HG03196 (cell line): Measurements from ENCODE around the gene MAG.

Experiments
- ATAC-seq: cut with Tn5 transposase; IDR thresholded peaks from one replicate; pipeline ENCODE4 v1.9.1; 2021; ENCODE audit not compliant: unreplicated experiment

Gene MAG

DNA sequence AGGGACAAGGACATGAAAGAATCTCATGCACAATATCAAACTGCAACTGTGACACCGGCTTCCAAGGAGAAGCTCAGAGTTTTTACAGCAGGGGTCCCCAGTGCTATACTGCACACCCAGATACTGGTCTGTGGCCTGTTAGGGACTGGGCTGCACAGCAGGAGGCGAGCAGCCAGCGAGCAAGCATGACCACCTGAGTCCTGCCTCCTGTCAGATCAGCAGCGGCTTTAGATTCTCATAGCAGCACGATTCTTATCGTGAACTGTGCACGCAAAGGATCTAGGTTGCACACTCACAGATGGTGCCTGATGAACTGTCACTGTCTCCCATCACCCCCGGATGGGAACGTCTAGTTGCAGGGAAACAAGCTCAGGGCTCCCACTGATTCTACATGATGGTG lies 23.9 kb downstream of the MAG start:
- no peak for ATAC-seq

- ATAC-seq: no peak
Measured at GRCh38 chr19:35316560-35316959, 24.6 kb downstream of the MAG start.

DNA sequence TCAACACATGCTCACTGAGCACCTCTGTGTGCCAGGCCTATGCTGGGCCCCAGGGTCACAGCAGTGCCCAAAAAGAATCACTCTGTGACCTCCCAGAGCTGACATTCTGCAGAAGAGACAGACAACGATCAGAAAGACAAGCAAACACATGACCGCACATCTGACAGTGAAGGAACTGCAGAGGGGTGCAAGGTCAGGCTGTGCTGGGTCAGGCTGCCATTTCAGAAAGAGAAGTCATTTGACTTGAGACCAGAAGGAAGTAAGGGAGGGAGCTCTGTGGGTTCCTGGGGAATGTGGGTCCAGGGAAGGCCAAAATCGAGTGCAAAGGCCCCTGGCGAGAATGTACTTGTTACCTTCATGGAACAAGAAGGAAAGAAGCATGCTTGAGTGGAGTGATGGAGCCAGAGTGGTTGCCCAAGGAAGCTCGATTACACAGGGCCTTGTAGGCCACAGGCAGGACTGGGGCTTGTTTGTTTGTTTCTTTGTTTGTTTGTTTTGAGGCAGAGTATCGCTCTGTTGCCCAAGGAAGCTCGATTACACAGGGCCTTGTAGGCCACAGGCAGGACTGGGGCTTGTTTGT lies 25.6 kb downstream of the MAG start:
- no peak for ATAC-seq

GRCh38 chr19:35318679-35319448 lies 26.9 kb downstream of the MAG start:
- ATAC-seq: no peak

DNA sequence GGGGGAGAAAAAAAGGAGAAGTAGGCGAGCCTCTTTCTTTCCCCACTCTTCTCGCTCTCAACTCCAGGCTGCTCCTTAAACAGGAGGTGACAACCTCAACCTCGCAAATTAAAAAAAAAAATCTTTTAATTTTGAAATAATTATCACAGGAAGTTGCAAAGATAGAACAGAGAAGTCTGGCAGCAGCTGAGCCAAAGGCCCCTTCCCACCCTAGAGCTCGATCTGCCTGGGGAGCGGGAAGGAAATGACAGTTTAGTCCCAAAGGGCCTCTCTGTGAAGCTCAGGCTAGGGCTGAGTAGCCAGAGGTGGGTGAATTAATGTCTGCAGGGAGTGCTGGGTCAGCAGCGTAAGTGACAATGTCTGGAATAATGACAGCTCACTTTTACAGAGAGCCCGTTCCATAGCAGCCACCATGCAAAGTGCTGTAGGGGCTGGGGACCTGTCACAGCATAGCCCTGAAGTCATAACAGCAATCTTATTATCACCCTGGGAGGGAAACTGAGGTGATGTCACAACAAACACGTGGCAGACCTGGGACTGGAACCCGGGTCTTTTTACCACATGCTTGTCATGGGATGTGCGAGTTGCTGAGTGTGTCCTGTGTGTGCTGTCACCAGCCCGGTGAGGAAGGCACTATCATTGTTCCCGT lies 28.2 kb downstream of the MAG start:
- no peak for ATAC-seq

GRCh38 chr19:35321291-35321690 lies 29.3 kb downstream of the MAG start:
- no peak for ATAC-seq

GRCh38 chr19:35322014-35322413 lies 30.1 kb downstream of the MAG start:
- no peak for ATAC-seq

- ATAC-seq: no peak
Measured at GRCh38 chr19:35327642-35328041, 35.7 kb downstream of the MAG start.

DNA sequence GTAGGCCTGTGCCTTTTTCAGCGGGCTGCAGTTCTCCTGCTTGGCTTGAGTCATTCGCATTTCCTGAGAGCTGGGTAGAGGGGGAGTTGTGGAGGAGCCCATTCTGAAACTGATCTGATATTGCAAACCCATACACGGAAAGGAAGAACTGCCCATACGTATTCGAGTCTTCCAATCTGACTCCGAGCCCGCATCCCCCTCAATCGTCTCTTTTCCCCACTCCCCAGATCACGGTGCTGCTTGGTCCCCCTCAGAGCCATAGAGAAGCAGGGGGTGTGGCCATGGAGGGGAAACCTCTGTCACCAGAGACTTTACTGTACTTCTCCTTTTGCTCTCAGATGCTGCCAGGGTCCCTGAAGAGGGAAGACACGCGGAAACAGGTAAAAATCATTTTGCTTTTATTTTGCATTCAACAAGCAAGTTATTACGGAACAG lies 36.9 kb downstream of the MAG start, which contains the start of gene CD22:
Gene CD22, plus strand, starts transcription at position 337 of the 435 bp plus-strand sequence. CDS start 2,854 bp downstream, outside the sequence.
- no peak for ATAC-seq

DNA sequence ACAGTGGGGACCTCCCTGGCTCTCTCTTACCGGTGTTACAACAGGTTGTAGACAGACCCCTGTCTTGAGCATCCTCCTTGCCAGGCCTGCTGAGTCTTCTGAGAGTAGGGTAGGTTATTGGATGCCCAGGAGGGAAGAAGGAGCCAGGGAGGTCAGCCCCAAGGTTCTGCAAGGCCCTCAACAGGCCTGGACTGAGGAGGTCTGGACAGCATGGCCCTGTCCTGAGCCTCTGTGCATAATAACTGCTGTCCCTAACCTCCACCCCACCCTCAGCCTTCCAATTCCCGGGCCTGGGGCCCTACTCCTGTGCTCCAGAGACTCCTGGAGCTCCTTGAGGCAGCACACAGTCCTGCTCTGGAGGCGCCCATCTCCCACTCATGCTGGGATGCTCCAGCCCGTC lies 37.4 kb downstream of the MAG start:
- ATAC-seq: no peak

GRCh38 chr19:35330475-35330874 lies 38.5 kb downstream of the MAG start:
- ATAC-seq: peak; percentile 50

DNA sequence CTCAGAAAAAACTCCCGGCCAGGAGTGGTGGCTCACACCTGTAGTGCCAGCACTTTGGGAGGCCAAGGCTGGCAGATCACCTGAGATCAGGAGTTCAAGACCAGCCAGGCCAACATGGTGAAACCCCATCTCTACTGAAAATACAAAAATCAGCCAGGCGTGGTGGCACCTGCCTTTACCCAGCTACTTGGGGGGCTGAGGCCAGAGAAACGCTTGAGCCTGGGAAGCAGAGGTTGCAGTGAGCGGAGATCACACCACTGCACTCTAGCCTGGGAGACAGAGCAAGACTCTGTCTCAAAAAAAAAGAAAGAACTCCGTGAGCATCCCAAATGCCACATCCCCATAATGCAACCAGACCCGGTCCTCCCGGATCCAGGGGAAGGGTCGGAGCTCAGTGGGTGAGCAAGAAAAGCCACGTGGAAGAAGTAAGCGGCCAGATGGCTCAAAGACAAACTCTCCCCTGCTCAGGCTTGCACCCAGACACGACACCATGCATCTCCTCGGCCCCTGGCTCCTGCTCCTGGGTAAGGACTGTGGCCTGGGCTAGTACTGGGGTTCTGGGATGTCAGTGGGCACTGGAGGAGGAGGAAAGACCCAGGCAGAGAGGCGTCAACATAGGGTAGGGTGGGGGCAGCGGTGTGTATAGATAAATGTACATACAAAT lies 39.7 kb downstream of the MAG start:
- no peak for ATAC-seq

DNA sequence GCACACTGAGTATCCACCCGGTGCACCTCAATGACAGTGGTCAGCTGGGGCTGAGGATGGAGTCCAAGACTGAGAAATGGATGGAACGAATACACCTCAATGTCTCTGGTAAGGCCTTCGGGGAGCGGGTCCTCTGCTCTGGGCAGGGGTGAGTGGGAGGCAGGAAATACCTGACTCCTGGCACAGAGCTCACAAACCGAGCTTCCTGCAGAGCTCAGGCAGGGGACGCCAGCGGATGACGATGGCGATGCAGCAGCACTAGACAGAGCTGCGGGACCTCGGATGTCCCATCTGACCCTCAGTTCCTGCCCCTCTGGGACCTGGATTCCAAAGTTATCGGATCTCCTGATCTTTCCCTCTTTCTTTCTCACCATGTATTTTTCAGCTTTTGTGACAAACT lies 40.9 kb downstream of the MAG start:
- no peak for ATAC-seq

- ATAC-seq: no peak
Measured at GRCh38 chr19:35334144-35334753, 42.3 kb downstream of the MAG start.

DNA sequence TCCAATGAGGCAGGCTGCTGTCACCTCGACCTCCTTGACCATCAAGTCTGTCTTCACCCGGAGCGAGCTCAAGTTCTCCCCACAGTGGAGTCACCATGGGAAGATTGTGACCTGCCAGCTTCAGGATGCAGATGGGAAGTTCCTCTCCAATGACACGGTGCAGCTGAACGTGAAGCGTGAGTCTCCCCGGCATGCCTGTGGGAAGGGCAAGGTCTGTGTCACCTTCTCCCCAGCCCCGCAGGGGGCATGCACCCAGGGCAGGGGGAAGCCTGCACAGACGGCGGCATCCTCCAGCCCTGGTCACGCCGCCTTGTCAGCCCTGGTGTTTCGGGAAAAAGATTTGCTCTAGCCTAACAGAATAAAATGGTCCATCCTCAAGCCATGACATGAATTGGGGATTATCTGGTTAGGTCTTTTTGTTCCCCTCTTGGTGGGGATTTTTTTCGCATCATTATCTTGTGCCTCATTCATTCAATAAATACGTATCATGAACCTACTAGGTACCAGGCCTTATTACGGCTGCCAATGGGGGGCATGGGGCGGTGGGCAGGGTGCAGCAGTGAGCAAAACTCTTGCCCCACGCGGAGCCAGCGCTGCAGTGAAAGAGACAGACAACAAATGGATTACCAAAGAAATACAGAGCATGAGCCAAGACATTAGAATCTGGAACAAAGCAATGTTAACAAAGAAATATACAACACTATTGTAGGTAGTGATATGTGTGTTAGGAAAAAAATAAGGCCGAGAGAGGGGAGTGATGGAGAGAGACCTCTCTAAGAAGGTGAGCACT lies 44.4 kb downstream of the MAG start:
- ATAC-seq: no peak

GRCh38 chr19:35337097-35337983 lies 45.4 kb downstream of the MAG start:
- no peak for ATAC-seq

- ATAC-seq: no peak
Measured at GRCh38 chr19:35337984-35338296, 46.0 kb downstream of the MAG start.

- ATAC-seq: no peak
Measured at GRCh38 chr19:35340431-35340830, 48.5 kb downstream of the MAG start.

DNA sequence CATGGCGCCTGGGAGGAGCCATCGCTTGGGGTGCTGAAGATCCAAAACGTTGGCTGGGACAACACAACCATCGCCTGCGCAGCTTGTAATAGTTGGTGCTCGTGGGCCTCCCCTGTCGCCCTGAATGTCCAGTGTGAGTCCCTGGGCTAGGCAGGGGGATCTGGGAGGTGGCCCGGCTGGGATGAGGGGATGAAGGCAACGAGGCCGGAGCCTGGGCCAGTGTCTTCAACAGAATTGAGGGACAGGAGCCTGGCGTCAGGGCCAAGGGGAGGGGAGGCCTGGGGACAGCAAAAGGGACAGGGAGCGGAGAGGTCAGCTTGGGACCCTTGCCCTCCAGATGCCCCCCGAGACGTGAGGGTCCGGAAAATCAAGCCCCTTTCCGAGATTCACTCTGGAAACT lies 49.0 kb downstream of the MAG start:
- no peak for ATAC-seq
